Astrocyte (in vitro differentiated cells and primary cell): Measurements from ENCODE around the gene DIAPH2. TPM values are rescaled to one million over a fixed set of nuclear protein-coding genes. Genes with fewer than 3 reads are reported as not detected.

Source experiments
- DNase-seq: peaks from one replicate; pipeline ENCODE4 v3.0.0-alpha.2; 2010; ENCODE audit warnings: low read depth
- FAIRE-seq: peaks from 2 replicates; lab custom pipeline; 2011; peaks lifted over from hg19 to GRCh38; lab: Jason Lieb, UNC
- H2AFZ ChIP-seq: 2 replicates; pipeline ENCODE4 v1.6.0; 2012; ENCODE audit warnings: low read depth, low read length, inconsistent platforms
- H3K27ac ChIP-seq: 2 replicates; pipeline ENCODE4 v1.5.1; 2011; ENCODE audit warnings: low read depth, low read length, inconsistent platforms
- H3K27me3 ChIP-seq: 2 replicates; pipeline ENCODE4 v1.6.0; 2011; ENCODE audit warnings: low read length, inconsistent platforms; ENCODE audit not compliant: insufficient read depth
- H3K36me3 ChIP-seq: 2 replicates; pipeline ENCODE4 v1.5.1; 2011; ENCODE audit warnings: low read length, inconsistent platforms; ENCODE audit not compliant: insufficient read depth
- H3K4me1 ChIP-seq: 2 replicates; pipeline ENCODE4 v1.5.1; 2011; ENCODE audit warnings: low read length, inconsistent platforms; ENCODE audit not compliant: insufficient read depth
- H3K4me2 ChIP-seq: 2 replicates; pipeline ENCODE4 v1.6.0; 2012; ENCODE audit warnings: low read length, inconsistent platforms
- H3K4me3 ChIP-seq: 2 replicates; pipeline ENCODE4 v1.5.1; 2011; ENCODE audit warnings: low read depth, mild to moderate bottlenecking, low read length, inconsistent platforms; ENCODE audit not compliant: insufficient read depth
- H3K79me2 ChIP-seq: 2 replicates; pipeline ENCODE4 v1.6.0; 2012; ENCODE audit warnings: mild to moderate bottlenecking, low read length, inconsistent platforms; ENCODE audit not compliant: insufficient read depth
- H3K9ac ChIP-seq: 2 replicates; pipeline ENCODE4 v1.6.0; 2012; ENCODE audit warnings: mild to moderate bottlenecking, low read length, inconsistent platforms
- H3K9me3 ChIP-seq: 2 replicates; pipeline ENCODE4 v1.5.1; 2012; ENCODE audit warnings: low read depth, mild to moderate bottlenecking, low read length, inconsistent platforms; ENCODE audit not compliant: insufficient read depth
- H4K20me1 ChIP-seq: 2 replicates; pipeline ENCODE4 v1.6.0; 2012; ENCODE audit warnings: low read length, inconsistent platforms; ENCODE audit not compliant: insufficient read depth
- H3K27ac Mint-ChIP-seq: one replicate; pipeline ENCODE4 v1.8.0; 2021; ENCODE audit warnings: mild to moderate bottlenecking, mixed read lengths; ENCODE audit not compliant: unreplicated experiment
- H3K27me3 Mint-ChIP-seq: one replicate; pipeline ENCODE4 v1.8.0; 2021; ENCODE audit warnings: low read depth, mixed read lengths; ENCODE audit not compliant: unreplicated experiment
- H3K36me3 Mint-ChIP-seq: one replicate; pipeline ENCODE4 v1.8.0; 2021; ENCODE audit warnings: low read depth, mixed read lengths; ENCODE audit not compliant: unreplicated experiment
- H3K4me1 Mint-ChIP-seq: one replicate; pipeline ENCODE4 v1.8.0; 2021; ENCODE audit warnings: low read depth, mixed read lengths; ENCODE audit not compliant: unreplicated experiment
- H3K4me3 Mint-ChIP-seq: one replicate; pipeline ENCODE4 v1.8.0; 2021; ENCODE audit warnings: mild to moderate bottlenecking, moderate library complexity, mixed read lengths; ENCODE audit not compliant: unreplicated experiment
- H3K9me3 Mint-ChIP-seq: one replicate; pipeline ENCODE4 v1.8.0; 2021; ENCODE audit warnings: mild to moderate bottlenecking, mixed read lengths; ENCODE audit not compliant: unreplicated experiment
- CTCF ChIP-seq: IDR thresholded peaks from 2 replicates; pipeline ENCODE4 v1.5.1; 2011; ENCODE audit warnings: low read depth, mild to moderate bottlenecking, inconsistent platforms, low read length, moderate library complexity; ENCODE audit not compliant: insufficient read depth
- EZH2 ChIP-seq: IDR thresholded peaks from 2 replicates; pipeline ENCODE4 v1.6.1; 2012; ENCODE audit warnings: mild to moderate bottlenecking, low read length, inconsistent platforms; ENCODE audit not compliant: insufficient read depth
- total RNA-seq: library from RNA; stranded (reverse); gene quantifications from 2 replicates; pipeline ENCODE4 v1.2.1, GENCODE V29; 2021

DIAPH2 gene
- total RNA-seq, 1 donor from 2014 or later, result 9.8 TPM

DNA sequence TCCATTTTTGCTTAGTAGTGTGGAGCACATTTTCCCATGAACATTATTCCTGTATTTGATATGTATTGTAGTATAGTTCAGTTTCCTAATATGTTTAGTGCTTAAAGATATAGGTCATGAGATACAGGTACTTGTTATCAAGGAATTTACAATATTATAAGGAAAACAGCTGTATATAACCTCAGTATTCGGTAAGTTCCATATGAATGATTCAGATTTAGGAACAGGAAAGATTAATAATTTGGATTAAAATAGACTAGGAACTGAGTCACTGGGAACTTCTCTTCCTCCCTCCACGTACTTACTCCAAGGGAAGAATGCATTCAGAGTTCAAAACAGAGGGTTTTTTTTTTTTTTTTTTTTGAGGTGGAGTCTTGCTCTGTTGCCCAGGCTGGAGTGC, 20.0 kb downstream of the DIAPH2 start:
- FAIRE-seq (no peak), DNase-seq (no peak)
- H3K27me3 ChIP-seq, result no peaks in the 10 kb centered on the region
- no peaks in the 10 kb centered on the region for H3K79me2 ChIP-seq
- no peak overlapping the region for H3K9ac ChIP-seq
- H2AFZ ChIP-seq, result no peak overlapping the region
- H3K9me3 Mint-ChIP-seq, result no peaks in the 10 kb centered on the region
- TF ChIP-seq CTCF, result no peak
- TF ChIP-seq EZH2, result no peak
- no peaks in the 10 kb centered on the region for H3K36me3 ChIP-seq
- no peaks in the 10 kb centered on the region for H3K36me3 Mint-ChIP-seq
- no peaks in the 10 kb centered on the region for H3K9me3 ChIP-seq
- peaks cover 5% of the 10 kb centered on the region for H3K4me1 ChIP-seq
- peak overlapping the region; percentile 27 for H3K27ac ChIP-seq
- H3K4me1 Mint-ChIP-seq, result peaks cover 17% of the 10 kb centered on the region
- H3K4me3 ChIP-seq, result no peak overlapping the region
- no peaks in the 10 kb centered on the region for H4K20me1 ChIP-seq
- no peaks in the 10 kb centered on the region for H3K27me3 Mint-ChIP-seq
- peak overlapping the region; percentile 44 for H3K27ac Mint-ChIP-seq
- peak overlapping the region; percentile 11 for H3K4me2 ChIP-seq
- no peak overlapping the region for H3K4me3 Mint-ChIP-seq

- Histone ChIP-seq H3K27ac (no peak overlapping the region), H3K9ac (no peak overlapping the region), H3K4me2 (no peak overlapping the region), H2AFZ (no peak overlapping the region), H3K4me1 (peaks cover 5% of the 10 kb centered on the region), H3K36me3 (no peaks in the 10 kb centered on the region), H3K27me3 (no peaks in the 10 kb centered on the region), H4K20me1 (no peaks in the 10 kb centered on the region), H3K9me3 (no peaks in the 10 kb centered on the region), H3K79me2 (no peaks in the 10 kb centered on the region), H3K4me3 (no peak overlapping the region)
- peaks cover 17% of the 10 kb centered on the region for H3K4me1 Mint-ChIP-seq
- H3K36me3 Mint-ChIP-seq, result no peaks in the 10 kb centered on the region
- FAIRE-seq, result no peak
- DNase-seq, result no peak
- H3K4me3 Mint-ChIP-seq, result no peak overlapping the region
- no peak overlapping the region for H3K27ac Mint-ChIP-seq
- H3K9me3 Mint-ChIP-seq, result no peaks in the 10 kb centered on the region
- no peak for TF ChIP-seq EZH2
- no peak for TF ChIP-seq CTCF
- H3K27me3 Mint-ChIP-seq, result no peaks in the 10 kb centered on the region
These were observed 21.3 kb downstream of the DIAPH2 start for GRCh38 chrX:96705905-96706304.

- peak; percentile 41 for FAIRE-seq
These were observed 23.2 kb downstream of the DIAPH2 start for GRCh38 chrX:96707804-96708203.

More at GRCh38 chrX:96707804-96708203, 23.2 kb downstream of the DIAPH2 start:
- Histone ChIP-seq H4K20me1 (no peaks in the 10 kb centered on the region), H3K36me3 (no peaks in the 10 kb centered on the region), H3K79me2 (no peaks in the 10 kb centered on the region), H3K27me3 (no peaks in the 10 kb centered on the region), H3K4me1 (peaks cover 5% of the 10 kb centered on the region), H3K4me2 (no peak overlapping the region), H3K4me3 (no peak overlapping the region), H2AFZ (no peak overlapping the region), H3K9me3 (no peaks in the 10 kb centered on the region), H3K9ac (no peak overlapping the region), H3K27ac (no peak overlapping the region)
- DNase-seq, result no peak
- no peak overlapping the region for H3K27ac Mint-ChIP-seq
- no peak overlapping the region for H3K4me3 Mint-ChIP-seq
- H3K27me3 Mint-ChIP-seq, result no peaks in the 10 kb centered on the region
- no peaks in the 10 kb centered on the region for H3K9me3 Mint-ChIP-seq
- no peaks in the 10 kb centered on the region for H3K36me3 Mint-ChIP-seq
- TF ChIP-seq EZH2 (no peak), CTCF (no peak)
- H3K4me1 Mint-ChIP-seq, result peaks cover 13% of the 10 kb centered on the region
